NCI-H2029 treated with DMSO at 0.1 percent for 48 hours (cell line): ENCODE measurements around the gene ADPRH.

ENCODE experiments used
- DNase-seq: peaks from one replicate; lab custom pipeline; 2025; lab: John Stamatoyannopoulos, UW

ADPRH gene

DNA sequence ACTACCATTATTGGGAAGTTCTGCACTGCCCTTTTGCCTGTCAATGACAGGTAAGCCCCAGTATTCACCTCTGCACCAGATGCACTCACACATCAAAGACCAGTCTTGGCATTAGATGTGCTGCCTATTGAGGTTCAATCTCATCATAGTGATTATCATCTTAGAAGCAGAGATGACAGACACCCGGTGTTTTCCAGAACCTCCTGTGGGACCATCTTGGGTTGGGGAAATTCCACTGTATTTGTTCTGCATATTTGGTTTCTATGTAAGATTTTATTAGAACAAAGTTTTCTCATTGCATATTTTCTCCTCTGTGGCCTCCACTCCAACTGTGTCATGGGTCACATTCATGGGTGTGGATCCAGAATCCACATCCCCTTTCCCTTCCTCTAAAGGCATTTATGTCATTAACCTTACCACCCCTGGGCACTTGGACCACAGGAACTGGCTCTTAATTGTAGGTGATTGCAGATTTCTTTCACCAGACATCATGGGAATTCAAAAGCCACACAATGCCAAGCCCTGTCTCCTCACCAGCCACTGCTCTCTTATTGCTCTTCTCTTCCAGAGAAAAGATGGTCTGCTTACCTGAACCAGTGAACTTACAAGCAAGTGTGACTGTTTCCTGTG lies 49.6 kb downstream of the ADPRH start:
- no peak for DNase-seq

DNA sequence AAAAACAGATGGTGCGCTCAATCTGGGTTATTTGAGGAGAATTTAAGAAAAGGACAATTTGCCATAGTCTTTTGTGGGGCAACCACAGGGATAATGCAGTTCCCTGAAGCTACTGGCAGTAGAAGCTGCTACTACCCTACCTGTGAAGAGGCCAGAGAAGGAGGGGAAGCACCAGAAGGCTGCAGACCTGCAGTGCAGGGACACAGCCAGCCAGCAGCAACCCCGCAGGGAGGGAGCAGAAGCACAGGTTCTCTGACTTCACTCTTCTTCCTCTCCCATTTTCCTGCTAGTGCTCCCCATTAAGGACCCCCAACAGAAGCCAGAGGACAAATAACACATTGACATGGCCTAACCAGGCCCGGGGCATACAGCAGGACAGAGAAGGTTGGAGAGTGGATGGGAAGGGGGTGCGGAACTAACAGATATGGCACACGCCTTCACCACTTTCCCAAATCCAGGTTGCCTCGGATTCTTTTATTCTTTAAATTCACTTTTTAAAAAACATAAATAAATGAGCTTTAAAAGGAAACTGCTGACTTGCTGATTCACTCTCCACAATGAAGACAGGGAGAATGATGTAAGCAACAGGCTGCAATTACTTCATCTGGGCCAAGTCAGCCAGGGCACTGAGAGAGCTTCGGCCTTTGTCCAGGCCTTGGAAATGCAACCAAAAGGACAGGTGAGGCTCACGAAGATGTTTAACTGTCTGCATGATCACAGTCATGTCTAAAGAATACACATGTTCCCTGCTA lies 51.0 kb downstream of the ADPRH start:
- DNase-seq = no peak

DNA sequence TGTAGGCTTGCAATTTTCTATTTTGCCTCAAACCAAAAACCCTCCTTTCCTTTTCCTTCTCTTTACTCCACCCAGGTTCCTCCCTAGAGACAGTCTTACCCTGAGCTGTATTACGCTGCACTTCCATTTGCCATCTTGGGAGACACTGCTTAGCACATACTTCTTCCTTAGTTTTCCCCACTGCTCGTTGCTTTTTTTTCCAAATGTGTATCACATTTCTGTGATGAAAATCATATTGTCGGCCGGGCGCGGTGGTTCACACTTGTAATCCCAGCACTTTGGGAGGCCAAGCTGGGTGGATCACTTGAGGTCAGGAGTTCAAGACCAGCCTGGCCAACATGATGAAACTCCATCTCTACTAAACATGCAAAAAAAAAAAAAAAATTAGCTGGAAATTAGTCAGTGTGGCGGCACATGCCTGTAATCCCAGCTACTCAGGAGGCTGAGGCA lies 51.6 kb downstream of the ADPRH start:
- DNase-seq = no peak

DNA sequence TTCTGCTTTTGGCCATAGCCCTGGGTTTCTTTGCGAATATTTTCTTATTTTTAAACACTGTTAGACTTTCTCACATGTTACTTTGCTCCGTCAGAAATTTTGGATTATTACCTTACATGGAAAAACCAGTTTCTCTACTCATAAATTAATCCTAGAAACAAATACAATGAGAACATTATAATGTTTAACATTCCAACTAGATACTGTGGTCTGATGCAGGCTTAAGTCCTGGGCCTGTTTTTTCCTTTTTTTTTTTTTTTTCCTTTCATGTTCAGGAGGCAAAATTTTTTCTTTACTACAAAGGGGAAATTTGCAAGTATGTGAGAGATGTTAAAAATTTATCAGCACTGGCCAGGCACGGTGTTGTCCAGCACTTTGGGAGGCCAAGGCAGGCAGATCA lies 52.2 kb downstream of the ADPRH start:
- no peak for DNase-seq

DNA sequence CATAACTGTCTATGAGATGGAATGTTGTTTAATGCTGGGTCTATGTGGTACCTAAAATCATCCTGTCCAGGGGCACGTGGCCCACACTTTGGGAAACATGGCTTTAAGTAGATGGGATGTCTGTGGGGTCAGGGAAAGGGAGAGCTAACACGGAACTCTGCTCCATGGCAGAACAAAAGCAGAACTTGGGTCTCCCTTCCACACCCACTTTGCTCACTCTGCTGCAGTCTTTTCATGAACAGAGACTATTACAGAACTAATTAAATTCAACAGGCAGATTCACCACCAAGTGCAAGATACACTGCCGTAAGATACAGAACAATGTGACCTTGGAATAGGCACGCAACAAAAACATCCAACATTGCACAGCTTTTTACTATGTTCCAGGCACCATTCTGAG lies 52.9 kb downstream of the ADPRH start:
- no peak for DNase-seq

DNA sequence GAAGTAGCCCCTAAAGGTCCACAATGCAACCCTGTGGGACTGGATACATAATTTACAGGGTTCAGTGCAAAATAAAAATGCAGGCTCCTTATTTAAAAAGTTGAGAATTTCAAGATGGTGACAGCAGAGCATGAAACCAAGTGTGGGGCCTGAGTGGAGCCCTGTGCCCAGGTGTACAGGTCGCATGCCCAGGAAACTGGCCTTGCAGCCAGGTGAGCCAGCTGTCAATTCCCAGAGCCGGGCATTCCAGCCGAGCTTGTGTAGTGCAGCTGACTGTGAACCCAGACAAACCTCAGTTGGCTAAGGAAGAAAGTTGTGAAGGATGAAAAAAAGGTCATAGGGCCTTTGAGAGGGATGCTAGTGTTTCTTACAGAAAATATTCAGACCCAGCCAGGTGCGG lies 53.5 kb downstream of the ADPRH start:
- DNase-seq = no peak

DNA sequence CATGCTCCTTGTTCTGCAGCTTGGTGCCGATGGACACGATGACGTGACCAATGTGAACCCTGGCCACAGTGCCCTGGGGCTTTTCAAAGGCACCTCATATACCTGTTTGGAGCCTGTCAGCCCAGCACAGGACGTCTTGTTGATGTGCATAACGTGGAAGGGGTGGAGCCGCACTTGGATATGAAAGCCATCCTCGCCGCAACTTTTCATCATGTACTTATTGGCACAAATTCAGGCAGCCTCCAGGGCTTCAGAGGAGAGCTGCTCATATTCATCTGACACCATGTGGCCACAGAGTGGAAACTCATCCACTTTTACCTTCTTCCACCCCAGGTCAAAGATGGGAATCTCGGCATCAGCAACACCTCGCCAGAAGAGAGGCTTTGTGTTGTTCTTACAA lies 56.4 kb downstream of the ADPRH start:
- DNase-seq = no peak

DNA sequence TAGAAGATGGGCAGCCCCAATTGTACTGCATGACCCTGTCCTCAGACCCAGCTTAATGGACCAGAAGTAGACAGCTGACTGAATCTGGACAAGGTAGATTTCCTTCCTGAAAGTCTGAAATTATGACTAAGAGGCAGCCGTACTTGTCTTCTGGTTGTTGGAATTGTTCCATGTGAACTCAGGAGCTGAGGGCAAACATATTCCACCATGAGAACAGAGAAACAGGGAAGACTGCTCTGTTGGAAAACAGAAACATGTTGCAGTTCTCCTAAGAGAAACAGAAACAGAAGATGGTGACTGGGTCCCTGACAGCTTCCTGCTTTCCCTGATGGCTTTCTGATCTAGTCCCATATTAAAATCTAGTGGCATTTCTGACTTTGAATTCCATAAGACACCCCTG lies 57.0 kb downstream of the ADPRH start:
- DNase-seq = no peak

DNA sequence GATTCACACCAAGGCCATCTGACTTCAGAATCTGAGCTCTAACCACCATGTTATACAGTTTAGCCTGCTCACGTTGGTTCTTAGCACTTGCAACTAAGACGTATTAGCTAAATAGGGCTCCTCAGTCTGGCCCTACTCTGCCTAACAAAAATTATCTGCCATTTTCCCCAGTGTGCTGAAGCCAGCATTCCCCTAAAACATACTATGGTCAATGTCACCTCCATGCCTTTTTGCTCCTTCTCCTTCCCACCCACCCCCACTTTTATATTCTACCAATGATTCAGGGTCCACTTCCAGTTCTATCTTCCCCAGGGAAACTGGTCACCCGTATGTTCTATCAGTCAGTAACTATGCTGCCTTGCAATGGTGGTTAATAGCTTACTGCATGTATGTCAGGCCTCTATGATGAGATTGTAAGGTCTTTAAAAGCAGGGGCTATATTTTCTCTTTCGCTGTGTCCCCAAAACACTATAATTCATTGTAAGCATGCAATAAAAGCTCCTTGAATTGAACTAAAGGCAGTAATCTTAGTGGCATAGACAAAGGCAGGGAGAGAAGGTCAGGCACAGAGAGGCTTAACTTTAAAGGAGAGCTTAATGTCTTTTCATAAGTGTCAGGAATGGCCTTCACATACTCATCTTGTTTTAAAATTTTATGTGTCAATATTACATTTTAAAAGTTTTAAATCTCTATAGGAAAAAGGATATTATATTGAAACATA lies 57.8 kb downstream of the ADPRH start:
- no peak for DNase-seq

DNA sequence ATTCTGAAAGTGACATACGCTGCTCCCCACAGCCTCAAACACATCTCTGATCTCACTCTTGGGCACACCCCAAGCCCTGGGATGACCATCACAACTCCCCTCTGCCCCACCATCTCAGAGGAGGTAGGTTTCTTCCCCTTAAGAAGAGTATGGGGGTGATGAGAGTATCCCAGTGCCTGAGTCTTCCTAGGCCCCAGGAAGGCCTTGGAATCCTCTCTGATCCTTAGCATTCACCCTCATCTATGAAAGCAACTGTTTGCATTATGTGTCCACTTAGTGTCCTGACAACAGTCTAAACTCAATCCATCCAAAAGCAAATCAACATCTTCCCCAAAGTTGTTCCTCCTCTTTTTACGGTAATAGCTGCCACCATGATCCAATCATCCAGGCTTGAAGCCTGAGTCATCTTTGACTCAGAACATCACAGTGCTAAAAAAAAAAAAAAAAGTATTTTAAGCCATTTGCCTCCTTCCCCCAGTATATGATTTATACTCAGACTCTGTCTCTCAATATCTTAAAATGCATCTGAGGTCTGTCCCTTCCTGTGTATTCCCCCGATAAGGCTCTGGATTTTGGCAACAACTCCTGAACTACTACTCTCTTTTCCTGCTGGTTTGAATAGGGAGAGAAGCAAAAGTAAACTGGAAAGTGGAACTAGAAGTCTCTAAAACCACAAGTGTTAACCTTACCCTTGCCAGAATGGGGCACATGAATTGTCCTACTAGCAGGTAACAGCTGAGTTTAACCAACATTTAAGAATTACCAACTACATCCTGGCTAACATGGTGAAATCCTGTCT lies 58.6 kb downstream of the ADPRH start:
- no peak for DNase-seq
